GM21619 (cell line): ENCODE data around the gene CACNA1I.
"Not testable (repeated sequence)": the region's sequence is repeated elsewhere in the genome, so short reads cannot be mapped to it uniquely, and the experiment has no call there.

Experiments
- ATAC-seq: cut with Tn5 transposase; IDR thresholded peaks from one replicate; pipeline ENCODE4 v1.9.1; 2021; ENCODE audit not compliant: unreplicated experiment

Gene CACNA1I

DNA sequence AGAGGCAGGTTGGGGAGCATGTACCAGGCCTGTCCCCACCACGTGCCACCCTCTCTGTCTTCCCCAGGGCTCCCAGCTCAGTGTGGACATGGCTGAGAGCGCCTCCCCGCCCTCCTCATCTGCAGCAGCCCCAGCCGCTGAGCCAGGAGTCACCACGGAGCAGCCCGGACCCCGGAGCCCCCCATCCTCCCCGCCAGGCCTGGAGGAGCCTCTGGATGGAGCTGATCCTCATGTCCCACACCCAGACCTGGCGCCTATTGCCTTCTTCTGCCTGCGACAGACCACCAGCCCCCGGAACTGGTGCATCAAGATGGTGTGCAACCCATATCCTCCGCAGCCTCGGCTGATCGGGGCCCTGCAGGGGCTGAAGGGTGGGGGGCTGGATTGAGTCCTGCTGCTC is at the start of gene CACNA1I:
Gene CACNA1I (plus strand): TSS at position 89 of the 400 bp plus-strand sequence. CDS start 0 bp downstream, at position 89.
- ATAC-seq: no peak

DNA sequence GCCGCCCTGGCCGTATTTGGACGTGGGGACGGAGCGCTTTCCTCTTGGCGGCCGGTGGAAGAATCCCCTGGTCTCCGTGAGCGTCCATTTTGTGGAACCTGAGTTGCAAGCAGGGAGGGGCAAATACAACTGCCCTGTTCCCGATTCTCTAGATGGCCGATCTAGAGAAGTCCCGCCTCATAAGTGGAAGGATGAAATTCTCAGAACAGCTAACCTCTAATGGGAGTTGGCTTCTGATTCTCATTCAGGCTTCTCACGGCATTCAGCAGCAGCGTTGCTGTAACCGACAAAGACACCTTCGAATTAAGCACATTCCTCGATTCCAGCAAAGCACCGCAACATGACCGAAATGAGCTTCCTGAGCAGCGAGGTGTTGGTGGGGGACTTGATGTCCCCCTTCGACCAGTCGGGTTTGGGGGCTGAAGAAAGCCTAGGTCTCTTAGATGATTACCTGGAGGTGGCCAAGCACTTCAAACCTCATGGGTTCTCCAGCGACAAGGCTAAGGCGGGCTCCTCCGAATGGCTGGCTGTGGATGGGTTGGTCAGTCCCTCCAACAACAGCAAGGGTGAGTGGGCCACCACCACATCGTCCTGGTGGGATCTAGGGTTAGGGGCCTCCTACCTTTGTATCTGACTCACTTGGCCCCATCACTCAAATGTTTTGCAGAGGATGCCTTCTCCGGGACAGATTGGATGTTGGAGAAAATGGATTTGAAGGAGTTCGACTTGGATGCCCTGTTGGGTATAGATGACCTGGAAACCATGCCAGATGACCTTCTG is 49.3 kb upstream of the CACNA1I start:
- ATAC-seq: not testable (repeated sequence)

DNA sequence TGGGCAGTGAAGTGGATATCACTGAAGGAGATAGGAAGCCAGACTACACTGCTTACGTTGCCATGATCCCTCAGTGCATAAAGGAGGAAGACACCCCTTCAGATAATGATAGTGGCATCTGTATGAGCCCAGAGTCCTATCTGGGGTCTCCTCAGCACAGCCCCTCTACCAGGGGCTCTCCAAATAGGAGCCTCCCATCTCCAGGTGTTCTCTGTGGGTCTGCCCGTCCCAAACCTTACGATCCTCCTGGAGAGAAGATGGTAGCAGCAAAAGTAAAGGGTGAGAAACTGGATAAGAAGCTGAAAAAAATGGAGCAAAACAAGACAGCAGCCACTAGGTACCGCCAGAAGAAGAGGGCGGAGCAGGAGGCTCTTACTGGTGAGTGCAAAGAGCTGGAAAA is 48.5 kb upstream of the CACNA1I start:
- not testable (repeated sequence) for ATAC-seq

DNA sequence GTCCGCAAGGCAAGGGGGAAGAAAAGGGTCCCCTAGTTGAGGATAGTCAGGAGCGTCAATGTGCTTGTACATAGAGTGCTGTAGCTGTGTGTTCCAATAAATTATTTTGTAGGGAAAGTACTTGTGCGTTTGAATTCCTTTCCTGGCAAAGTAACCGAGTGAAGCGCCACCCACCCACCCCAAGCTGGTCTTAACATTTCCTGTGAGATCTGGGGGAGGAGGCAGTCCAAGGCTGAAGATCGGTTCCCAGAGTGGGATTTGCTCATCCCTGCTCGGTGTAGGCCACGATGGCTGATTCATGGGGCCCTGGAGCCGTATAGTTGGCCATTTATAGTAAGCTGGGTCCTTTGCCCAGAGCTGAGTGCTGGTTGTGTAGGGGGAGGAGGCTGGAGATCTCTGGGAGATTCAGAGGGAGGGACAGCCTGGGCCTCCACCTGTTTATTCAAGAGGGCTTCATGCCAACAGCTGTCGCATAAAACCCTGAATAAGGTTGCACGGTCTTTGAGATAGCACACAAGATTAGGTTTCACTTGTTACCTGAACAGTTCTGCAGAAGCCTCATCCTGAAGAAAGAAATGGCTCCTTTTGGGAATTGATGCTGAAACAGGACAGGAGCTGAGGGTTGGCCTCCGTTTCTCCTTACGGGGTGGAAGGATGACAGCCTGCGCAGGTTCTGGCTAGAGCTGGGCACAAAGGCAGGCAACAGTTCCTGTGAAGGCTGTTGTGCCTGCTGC is 47.8 kb upstream of the CACNA1I start:
- no peak for ATAC-seq

DNA sequence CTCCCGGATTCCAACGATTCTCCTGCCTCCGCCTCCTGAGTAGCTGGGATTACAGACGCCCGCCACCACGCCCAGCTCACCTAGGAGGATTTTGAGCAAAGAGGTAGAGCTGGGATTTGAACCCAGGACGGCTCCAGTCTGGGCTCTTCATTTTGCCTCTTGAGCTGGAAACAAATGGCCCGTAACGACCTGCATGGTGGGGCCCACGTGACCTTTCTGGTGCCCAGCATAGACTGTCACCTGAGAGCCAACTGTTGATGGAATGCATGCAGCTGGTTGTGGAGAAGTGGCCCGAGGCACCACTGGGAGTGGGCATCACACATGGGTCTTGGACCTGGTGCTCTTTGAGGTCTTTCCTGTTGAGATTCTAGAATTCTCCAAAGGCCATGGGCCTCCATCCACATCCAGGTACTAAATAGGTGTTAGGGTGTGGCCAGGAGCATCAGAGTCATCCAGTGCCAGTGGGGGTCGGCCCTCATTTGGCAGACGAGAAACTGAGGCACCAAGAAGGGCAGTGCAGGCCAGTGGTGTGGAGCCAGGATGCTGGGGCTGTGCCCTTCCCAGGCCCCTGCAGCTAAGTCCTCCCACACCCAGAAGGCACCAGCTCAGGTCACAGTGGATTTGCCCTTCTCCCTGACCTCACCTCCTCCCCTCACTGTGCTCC is 46.3 kb upstream of the CACNA1I start:
- ATAC-seq: no peak

DNA sequence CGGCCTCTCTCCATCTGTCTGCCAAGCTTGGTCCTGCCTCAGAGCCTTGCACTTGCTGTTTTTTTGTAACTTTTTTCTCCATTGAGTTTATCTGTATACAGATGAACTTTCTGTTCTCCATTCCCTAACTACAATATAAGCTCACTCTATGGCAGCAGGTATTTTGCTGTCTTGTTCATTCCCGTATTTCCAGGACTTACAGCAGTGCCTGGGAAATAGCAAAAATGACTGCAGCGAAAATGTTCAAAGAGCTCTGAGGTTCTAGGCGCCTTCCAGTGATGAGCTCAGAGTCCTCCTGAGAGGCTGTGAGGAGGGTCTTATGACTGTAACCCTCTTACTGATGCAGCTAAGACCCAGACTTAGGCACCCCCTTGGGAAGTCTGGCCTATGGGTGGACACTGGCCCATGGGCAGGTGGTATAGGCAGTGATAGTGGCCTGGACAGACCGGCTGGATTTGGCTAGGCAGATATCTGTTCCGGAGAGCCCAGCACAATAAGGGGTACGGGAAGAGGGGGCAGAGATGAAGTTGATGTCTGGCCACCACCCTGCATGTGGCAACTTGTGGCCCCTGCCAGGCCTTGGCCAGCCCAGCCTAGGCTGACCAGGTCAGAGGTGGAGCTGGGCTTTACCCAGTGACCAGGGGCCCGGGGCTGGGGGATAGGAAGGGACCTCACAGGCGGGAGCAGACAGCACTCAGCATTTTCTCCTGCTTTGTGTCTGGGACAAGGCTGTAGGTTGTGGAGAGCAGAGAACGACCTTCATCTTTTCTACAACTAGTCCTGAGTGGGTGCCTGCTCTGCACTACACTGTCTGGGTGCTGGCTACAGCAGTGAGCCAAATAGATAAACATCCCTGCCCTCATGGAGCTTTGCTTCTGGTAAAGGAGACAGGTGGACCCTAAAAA is 45.5 kb upstream of the CACNA1I start:
- no peak for ATAC-seq

GRCh38 chr22:39525658-39525975 is 44.9 kb upstream of the CACNA1I start:
- ATAC-seq: no peak

GRCh38 chr22:39526736-39527171 is 43.8 kb upstream of the CACNA1I start:
- no peak for ATAC-seq

- no peak for ATAC-seq
These were observed 43.0 kb upstream of the CACNA1I start for GRCh38 chr22:39527481-39527961.

DNA sequence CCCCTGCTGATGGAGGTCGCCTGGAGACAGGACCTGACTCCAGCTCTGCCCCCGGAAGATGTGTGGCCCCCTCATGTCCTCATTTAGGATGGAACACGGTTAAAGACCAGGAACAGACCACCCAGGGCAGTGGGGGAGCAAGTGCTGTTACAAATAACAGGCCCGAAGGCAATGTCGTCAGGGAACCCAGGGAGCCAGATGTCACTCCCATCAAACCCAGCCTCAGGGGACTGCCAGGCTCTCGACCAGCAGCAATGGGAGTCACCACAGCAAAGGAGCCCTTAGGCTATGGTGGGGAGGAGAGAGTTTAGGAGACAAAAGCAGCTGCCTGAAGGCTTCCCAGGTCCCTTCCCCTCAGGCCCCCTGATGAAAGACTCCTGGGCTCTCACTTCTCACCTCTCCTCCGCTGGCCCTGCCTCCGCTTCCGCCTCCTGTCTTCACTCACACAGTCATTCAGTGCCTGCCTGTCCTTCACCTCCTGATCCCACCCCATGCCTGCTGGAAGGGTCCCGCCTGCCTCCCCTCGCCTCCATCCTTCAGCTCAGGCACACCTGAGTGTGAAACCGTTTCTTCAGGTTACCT is 42.4 kb upstream of the CACNA1I start:
- no peak for ATAC-seq

- ATAC-seq: peak; percentile 28
These were observed 41.7 kb upstream of the CACNA1I start for GRCh38 chr22:39528681-39529486.

GRCh38 chr22:39529487-39529851 is 41.1 kb upstream of the CACNA1I start:
- no peak for ATAC-seq

- ATAC-seq: no peak
These were observed 40.4 kb upstream of the CACNA1I start for GRCh38 chr22:39530116-39530515.

- ATAC-seq: no peak
These were observed 39.7 kb upstream of the CACNA1I start for GRCh38 chr22:39530692-39531331.

DNA sequence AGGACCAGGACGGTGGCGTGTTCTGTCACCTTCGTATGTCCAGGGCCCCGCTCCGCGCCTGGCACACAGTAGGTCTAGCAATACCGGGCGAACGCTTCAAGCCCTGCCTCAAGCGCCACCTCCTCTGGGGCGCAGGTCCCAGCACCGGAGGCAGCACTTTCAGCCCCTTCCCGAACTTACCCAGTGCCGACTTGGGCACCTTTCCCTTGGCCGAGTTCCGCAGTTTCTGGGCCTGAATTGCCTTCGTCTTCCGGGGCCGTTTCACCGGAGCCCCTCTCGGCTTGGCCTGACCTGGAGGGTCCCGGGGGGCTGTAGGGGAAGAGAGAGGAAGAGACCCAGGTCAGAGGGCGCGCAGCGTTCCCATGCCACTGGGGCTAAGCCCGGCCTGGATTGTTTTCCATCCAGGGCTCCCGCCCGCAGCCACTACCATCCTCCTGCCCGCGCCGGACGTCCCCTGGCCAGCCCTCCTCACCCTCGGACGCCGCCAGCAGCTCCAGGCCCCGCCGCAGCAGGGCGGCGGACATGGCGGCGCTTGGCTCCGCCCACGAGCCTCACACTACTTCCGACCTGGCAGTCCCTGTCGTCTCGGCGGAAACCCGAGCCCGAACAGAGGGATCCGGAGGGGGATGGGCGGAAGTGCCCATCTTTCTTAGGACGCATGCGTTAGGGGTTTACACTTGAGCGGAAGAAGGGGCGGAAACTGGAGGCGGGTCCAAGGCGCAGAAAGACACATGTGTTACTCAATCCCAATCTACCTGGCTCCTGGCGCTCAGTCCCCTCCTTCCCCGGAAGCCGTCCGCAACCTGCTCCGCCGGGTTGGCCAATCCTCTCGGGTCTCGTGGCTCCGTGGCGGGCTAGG is 38.1 kb upstream of the CACNA1I start, which contains the start of gene RPS19BP1:
Gene RPS19BP1 (minus strand): TSS at position 534 of the 859 bp plus-strand sequence. CDS start 10 bp downstream, at position 524.
- peak; percentile 74 for ATAC-seq

GRCh38 chr22:39534092-39534506 is 36.5 kb upstream of the CACNA1I start:
- ATAC-seq: no peak

DNA sequence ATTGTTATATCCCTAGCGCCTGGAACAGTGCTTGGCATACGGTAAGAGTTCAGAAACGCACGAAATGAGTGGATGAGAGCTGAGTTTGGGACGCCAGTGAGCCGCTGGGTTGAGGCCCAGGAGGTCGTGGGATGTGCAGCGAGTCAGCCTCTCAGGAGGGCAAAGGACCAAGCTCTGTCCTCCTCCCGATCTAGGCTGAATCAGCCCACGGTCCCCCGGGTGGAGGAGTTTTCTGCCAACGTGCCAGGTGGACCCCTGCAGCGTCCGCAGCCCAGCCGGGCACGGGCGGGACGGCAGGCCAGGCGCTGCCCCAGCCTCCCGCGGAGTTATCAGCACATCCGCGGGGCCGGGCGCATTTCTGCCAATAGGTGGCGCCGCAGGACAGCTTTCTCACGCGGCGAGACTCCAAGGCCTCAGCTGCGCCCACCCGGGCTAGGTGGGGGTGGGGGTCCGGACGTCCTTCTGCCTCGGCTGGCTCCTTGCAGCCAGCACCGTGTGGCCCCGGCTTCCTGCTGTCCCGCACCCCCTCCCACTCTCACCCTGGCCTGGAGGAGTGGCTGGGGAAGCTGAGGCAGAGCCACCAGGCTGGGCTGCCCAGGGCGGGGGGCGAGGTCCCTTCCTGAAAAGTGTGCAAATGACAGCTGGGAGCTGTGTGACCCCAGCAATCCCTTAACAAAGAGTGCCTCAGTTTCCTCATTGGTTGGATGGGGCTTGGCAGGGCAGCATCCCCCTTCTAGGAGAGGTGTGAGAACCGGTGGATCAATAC is 35.8 kb upstream of the CACNA1I start:
- ATAC-seq: no peak
